ENCODE results near the gene MIB1.

- TF ChIP-seq CTCF (IDR thresholded peaks at IDR 0.05 in 2 of 3, conservative IDR thresholded peaks at IDR 0.05 in 1 of 3; ENCODE audit: borderline replicate concordance in 1 of 3, insufficient read depth in 1 of 3, low read depth in 2 of 3, low read length in 2 of 3) (peak in 2 of 3 experiments; percentile 14 to 25; a peak in 2 of 6 replicates), CEBPB (IDR thresholded peaks at IDR 0.05; ENCODE audit: low read depth) (no peak), POLR2AphosphoS5 (IDR thresholded peaks at IDR 0.05; ENCODE audit: low read depth, low read length) (no peak), EZH2phosphoT487 (IDR thresholded peaks at IDR 0.05; ENCODE audit: borderline replicate concordance) (no peak), CBX3 (IDR thresholded peaks at IDR 0.05; ENCODE audit: low read depth) (no peak), POLR2A (IDR thresholded peaks at IDR 0.05; ENCODE audit: borderline replicate concordance, extremely low read depth, insufficient read depth, insufficient read length) (no peak), RAD21 (IDR thresholded peaks at IDR 0.05; ENCODE audit: low read depth) (peak; percentile 28; the same call in 1 of the 2 replicates)
Observed at GRCh38 chr18:21912339-21913239, 172.0 kb downstream of the MIB1 start.

Measured in HCT116 (cell line).